ENCODE data around the gene CDC42BPB. TPM values are rescaled to one million over a fixed set of nuclear protein-coding genes. Genes with fewer than 3 reads are reported as not detected.

CDC42BPB gene
- 105 TPM for total RNA-seq

- intact Hi-C loops (cut with DNase I) = loop anchor here (10.0 kb wide), 1 partner anchor 83 kb away; no protein-coding TSS in a partner anchor
- Histone ChIP-seq H3K4me1 (peaks cover 50% of the 10 kb centered on the region), H3K4me3 (peak within 1 kb of the TSS; percentile 86 to 99), H3K36me3 (no peaks in the 10 kb centered on the region), H3K27ac (peak within 1 kb of the TSS; percentile 92), H3K27me3 (no peaks in the 10 kb centered on the region), H3K9me3 (no peaks in the 10 kb centered on the region)
- peak in 1 of 2 donors; percentile 80 for TF ChIP-seq POLR2AphosphoS5 (IDR thresholded peaks at IDR 0.05; ENCODE audit: insufficient read depth in 1 of 2, low read depth in 1 of 2)
- no peak for TF ChIP-seq CTCF (IDR thresholded peaks at IDR 0.05)
- TF ChIP-seq POLR2A (IDR thresholded peaks at IDR 0.05) = peak in 1 of 2 donors; percentile 23
- DNase-seq (ENCODE audit: extremely low spot score in 2 of 2) = no peak
Measured at GRCh38 chr14:103057372-103058163, at the start of gene CDC42BPB. CDC42BPB (minus strand) TSS chr14:103057549; CDS start chr14:103057173, 376 bp downstream.

- Histone ChIP-seq H3K4me3 (no peak overlapping the region), H3K27ac (no peak overlapping the region), H3K9me3 (no peaks in the 10 kb centered on the region), H3K27me3 (peaks cover 25% of the 10 kb centered on the region), H3K36me3 (no peaks in the 10 kb centered on the region), H3K4me1 (peaks cover 50% of the 10 kb centered on the region)
- intact Hi-C loops (cut with DNase I) = loop anchor here (5.0 kb wide), 1 partner anchor 187 kb away; no protein-coding TSS in a partner anchor
- DNase-seq (ENCODE audit: extremely low spot score in 2 of 2) = no peak
- TF ChIP-seq POLR2A (IDR thresholded peaks at IDR 0.05) (no peak), POLR2AphosphoS5 (IDR thresholded peaks at IDR 0.05; ENCODE audit: insufficient read depth in 1 of 2, low read depth in 1 of 2) (no peak), CTCF (IDR thresholded peaks at IDR 0.05) (no peak)
Measured at GRCh38 chr14:103105580-103106150, 48.3 kb upstream of the CDC42BPB start.

- H3K9me3 ChIP-seq = no peaks in the 10 kb centered on the region
- no peak overlapping the region for H3K27ac ChIP-seq
- peaks cover 42% of the 10 kb centered on the region for H3K4me1 ChIP-seq
- H3K27me3 ChIP-seq = peaks cover 25% of the 10 kb centered on the region
- H3K4me3 ChIP-seq = peak overlapping the region in 1 of 2 donors; percentile 20
- TF ChIP-seq CTCF (IDR thresholded peaks at IDR 0.05) (peak; percentile 90 to 99 (median 97)), POLR2AphosphoS5 (IDR thresholded peaks at IDR 0.05; ENCODE audit: insufficient read depth in 1 of 2, low read depth in 1 of 2) (no peak)
- H3K36me3 ChIP-seq = no peaks in the 10 kb centered on the region
- intact Hi-C loops (cut with DNase I) = loop anchor here (5.0 kb wide), 2 partner anchors 82 to 187 kb away; no protein-coding TSS in a partner anchor
- DNase-seq (ENCODE audit: extremely low spot score in 2 of 2) = no peak
Measured at GRCh38 chr14:103104654-103105452, 47.5 kb upstream of the CDC42BPB start.

GRCh38 chr14:103104389-103104653, 47.0 kb upstream of the CDC42BPB start:
- intact Hi-C loops (cut with DNase I) = loop anchor here (5.0 kb wide), 1 partner anchor 83 kb away; no protein-coding TSS in a partner anchor
- no peaks in the 10 kb centered on the region for H3K36me3 ChIP-seq
- H3K27me3 ChIP-seq = peaks cover 25% of the 10 kb centered on the region
- DNase-seq (ENCODE audit: extremely low spot score in 2 of 2) = no peak
- peaks cover 40% of the 10 kb centered on the region for H3K4me1 ChIP-seq
- H3K9me3 ChIP-seq = no peaks in the 10 kb centered on the region
- H3K27ac ChIP-seq = no peak overlapping the region
- no peak for TF ChIP-seq CTCF (IDR thresholded peaks at IDR 0.05)
- no peak for TF ChIP-seq POLR2AphosphoS5 (IDR thresholded peaks at IDR 0.05; ENCODE audit: insufficient read depth in 1 of 2, low read depth in 1 of 2)
- TF ChIP-seq POLR2A (IDR thresholded peaks at IDR 0.05) = no peak
- peak overlapping the region in 1 of 2 donors; percentile 20 for H3K4me3 ChIP-seq

Data from vagina (tissue), 2 donors.